HG03097 (cell line): ENCODE data around the gene NKX3-2.
"Not testable (repeated sequence)": the region's sequence is repeated elsewhere in the genome, so short reads cannot be mapped to it uniquely, and the experiment has no call there.

Source experiments
- ATAC-seq: cut with Tn5 transposase; IDR thresholded peaks from one replicate; pipeline ENCODE4 v1.9.1; 2021; ENCODE audit not compliant: unreplicated experiment, low FRiP score

Gene NKX3-2

GRCh38 chr4:13543839-13544605 is at the start of gene NKX3-2:
Gene NKX3-2 (minus strand): TSS chr4:13544508. CDS start chr4:13544414, 94 bp downstream.
- no peak for ATAC-seq

DNA sequence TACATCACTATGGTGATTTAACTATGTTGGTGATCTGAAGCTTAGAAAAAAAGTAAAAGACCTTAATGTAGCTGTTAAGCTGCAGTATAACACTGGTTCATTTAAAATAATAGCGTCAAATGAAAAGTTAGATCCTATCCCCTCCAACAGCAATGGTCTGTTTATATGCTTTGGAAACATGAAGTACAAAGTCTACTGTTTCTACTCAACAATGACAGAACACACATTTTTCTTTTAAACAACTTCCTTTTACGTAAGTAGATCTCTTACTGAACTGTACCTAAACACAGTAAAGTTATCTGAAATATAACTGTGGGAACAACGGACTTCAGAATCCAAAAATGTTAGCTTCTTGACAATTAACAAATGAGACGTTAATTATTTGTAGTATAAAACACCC is 47.9 kb upstream of the NKX3-2 start:
- ATAC-seq: no peak

DNA sequence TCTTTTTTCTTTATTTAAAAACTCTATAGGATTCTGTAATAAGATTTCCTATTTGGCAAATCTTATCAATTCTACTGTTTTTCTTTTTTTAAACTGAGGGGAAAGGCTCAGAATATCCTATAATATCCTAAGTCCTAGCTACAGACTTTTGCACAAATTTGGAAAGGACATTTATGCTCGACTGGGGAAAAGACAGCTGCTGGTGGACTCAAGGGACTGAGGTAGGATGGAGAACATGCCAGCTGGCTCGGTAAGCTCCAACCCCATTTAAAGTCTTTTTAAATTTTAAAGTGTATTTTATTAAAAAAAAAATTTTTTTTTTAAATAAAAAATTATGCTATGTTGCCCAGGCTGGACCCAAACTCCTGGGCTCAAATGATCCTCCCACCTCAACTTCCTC is 46.5 kb upstream of the NKX3-2 start:
- no peak for ATAC-seq

DNA sequence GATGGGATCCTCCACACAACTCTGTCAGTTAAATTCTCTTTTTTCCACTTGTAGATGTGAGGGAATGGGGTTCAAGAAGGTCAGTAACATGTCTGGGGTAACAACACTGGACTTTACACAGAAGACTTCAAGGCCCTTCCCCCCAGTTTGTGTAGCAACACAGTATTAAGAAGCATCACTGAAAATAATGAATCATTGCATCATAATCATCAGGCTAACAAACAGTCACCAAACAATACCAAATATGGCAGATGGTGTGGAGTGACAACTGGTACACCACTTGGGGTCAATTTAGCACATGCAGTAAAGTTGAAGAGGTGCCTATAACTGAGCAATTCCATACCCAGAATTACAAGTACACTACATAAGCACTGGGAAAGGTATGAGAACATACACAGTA is 44.6 kb upstream of the NKX3-2 start:
- no peak for ATAC-seq

- no peak for ATAC-seq
Observed at GRCh38 chr4:13584481-13584880, 40.2 kb upstream of the NKX3-2 start.

GRCh38 chr4:13580036-13580435 is 35.7 kb upstream of the NKX3-2 start:
- no peak for ATAC-seq

- no peak for ATAC-seq
Observed at GRCh38 chr4:13577660-13578059, 33.4 kb upstream of the NKX3-2 start.

DNA sequence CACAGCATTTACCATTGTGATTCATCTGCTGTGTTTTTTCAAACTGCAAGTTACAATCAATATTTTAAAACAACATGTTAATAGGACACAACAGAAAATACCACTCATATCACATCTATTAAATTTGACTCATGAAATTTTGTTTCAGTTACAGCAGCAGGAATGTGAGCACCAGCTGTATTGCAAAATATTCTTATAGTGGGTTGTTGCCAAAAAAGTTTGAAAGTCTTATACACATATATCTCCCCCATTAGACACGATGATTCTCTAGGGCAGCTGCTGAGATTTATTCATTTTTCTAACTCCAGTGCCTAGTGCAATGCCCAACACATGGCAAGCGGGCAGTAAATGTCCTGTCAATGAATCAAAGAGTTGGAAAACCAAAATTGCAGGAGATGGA is 26.6 kb upstream of the NKX3-2 start:
- ATAC-seq: no peak

- ATAC-seq: no peak
Observed at GRCh38 chr4:13567125-13567524, 22.8 kb upstream of the NKX3-2 start.

DNA sequence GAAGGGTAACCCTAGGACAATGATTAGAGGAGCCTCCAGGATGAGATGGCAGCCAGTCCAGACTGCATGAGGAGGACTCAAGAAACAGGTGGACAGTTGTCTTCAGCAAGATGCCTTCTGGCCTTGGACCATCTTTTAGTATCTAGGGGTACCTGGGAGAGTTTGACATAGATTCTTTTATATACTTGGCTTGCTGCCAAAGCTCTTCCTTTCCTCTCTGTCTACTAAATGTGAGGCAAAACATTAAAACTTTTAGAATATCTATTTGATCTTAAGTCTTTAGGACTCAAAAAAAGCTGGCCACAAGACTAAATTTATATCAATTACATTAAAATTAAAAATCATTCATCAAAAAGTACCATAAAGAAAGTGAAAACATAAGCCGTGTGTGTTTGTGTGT is 18.6 kb upstream of the NKX3-2 start:
- no peak for ATAC-seq

- no peak for ATAC-seq
Observed at GRCh38 chr4:13561673-13562072, 17.4 kb upstream of the NKX3-2 start.

- ATAC-seq: not testable (repeated sequence)
Observed at GRCh38 chr4:13560111-13560510, 15.8 kb upstream of the NKX3-2 start.

DNA sequence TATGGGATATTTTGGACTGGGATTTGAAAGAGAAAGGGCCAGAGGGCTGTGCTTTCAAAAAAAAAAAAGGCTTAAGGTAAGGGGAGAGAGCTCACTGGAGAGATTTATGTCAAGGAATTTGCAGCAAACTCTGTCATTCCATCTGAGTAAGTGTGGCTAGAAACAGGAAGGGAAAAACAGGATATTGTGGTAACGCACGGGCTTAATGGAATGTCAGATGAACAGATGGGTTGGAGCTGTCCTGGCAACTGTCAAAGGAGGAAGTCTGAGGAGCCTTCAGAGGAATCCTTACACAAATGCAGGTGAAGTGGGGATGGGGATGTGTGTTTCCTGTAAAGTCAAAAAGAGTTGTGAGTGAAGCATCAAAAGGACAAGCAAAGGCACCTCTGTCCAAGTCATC is 15.1 kb upstream of the NKX3-2 start:
- ATAC-seq: no peak

DNA sequence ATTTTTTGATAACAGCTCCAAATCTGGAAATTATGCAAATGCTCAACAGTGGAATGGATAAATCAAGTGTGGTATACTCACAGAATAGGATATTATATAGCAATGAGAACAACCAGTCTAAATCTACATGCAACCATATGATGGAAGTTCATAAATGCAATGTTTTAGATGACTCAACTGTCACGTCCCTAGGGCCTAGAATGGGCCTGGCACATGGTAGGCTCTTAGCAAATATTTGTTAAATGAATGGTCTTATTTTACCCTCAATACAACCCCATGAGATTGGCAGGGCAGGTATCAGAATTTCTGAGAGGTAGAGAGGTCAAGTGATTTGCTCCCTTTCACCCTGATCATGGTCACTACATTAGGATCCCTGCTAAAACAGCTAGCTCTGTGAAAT is 14.6 kb upstream of the NKX3-2 start:
- no peak for ATAC-seq

DNA sequence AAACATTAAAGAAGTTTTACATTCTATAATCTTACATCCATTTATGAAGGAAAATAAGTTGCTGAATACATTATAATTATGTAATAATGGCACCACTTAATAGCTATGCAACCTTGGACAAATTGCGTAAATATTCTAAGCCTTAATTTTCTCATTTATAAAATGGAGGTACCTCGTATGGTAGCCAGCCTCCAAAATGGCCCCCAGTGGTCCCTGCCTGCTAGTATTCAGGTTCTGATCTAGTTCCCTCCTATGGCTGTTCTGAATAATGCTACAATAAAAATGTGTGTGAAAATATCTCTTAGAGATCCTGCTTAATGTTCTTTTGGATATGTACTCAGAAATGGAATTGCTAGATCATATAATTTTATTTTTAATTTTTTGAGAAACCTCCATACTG is 11.0 kb upstream of the NKX3-2 start:
- ATAC-seq: no peak

GRCh38 chr4:13553081-13553480 is 8.8 kb upstream of the NKX3-2 start:
- no peak for ATAC-seq

DNA sequence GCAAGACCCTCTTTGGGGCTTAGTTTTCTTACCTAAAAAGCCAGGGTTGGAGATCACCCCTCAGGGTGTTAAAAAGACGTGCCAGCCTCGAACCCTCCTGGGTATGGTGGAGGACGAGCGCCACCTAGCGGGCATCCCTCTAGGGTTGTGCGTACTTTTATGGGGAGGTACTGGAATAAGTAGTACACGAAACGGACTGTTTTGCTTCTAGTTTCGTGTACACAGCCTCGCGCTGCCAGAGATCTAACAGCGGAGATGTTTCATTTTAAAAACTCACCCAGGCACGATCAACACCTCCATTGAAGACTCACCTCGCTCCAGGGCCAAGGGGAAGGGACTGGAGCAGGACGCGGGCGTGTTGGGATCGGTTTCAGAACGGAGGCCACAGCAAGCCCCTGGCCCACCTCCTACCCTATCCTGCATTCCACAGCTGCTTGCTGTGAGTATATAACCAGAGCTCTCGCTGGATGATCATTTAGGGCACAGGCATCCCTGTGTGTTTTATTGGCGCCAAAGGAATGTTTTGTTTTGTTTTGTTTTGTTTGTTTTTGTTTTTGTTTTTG is 4.8 kb upstream of the NKX3-2 start:
- peak; percentile 74 for ATAC-seq

DNA sequence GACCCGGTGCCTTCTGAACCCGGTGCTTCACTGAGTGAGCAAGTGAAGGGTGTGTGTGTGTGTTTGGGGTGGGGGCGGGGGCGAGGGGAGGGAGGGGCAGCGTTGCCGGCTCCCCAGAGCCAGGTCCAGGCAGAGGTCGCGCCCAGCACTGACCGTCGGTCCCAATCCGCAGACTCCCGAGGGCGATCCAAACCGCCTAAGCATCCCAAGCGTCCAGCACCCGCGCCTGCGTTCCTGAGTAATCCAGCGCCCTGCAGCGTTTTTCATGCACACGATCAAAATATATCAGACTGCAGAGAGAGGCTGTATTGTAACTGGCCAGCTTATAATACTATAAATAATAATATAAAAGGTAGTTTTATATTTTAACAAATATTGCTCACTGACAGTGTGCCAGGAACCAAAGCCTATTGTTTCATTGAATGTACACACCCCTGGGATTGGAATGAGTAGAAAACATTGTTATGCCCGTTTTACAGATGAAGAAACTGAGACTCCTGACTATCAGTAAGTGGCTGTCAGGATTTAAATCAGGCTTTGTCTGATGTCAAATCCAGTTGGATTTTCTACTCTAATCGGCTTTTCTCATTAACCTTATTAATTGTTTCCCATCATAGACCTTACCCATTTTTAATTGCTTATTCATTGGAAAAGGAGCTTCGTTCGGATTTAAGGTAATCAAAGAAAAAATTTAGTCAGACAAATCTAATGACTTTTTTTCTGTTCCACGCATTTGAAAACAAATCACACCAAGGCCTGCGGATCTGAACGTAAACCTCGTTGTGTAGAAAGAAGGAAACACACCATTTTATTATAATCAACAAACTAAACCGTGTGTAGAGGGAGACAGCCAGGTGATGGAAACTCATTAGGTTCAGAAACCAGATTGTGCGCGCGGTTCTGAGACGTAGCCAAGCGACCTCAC is 4.0 kb upstream of the NKX3-2 start:
- no peak for ATAC-seq

DNA sequence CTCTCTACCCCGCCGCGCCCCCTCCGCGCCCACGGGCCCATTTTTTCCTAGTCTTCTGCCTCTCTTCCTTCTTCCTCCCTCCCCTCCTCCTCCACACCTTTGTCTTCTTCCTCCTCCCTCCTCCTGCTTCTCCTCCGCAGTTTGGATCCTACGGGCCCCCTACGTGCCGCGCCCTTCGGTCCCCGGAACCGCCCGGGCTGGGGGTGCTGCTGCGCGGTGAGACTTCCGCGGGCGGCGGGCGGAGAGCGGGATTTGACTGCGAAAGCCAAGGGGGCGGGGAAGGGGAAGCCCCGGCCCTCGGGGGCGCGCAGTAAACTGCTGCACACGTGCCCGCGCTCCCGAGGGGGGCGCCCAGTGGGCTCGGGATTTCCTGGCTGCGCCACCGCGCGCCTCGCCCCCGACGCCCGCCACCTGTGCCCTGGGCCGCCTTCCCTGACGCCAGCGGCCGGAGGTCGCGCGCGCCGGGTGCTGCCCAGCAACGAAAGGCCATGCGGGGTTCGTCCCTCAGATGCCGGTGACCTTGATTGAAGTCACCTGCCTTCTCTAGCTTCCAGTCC is 3.3 kb upstream of the NKX3-2 start:
- ATAC-seq: no peak

DNA sequence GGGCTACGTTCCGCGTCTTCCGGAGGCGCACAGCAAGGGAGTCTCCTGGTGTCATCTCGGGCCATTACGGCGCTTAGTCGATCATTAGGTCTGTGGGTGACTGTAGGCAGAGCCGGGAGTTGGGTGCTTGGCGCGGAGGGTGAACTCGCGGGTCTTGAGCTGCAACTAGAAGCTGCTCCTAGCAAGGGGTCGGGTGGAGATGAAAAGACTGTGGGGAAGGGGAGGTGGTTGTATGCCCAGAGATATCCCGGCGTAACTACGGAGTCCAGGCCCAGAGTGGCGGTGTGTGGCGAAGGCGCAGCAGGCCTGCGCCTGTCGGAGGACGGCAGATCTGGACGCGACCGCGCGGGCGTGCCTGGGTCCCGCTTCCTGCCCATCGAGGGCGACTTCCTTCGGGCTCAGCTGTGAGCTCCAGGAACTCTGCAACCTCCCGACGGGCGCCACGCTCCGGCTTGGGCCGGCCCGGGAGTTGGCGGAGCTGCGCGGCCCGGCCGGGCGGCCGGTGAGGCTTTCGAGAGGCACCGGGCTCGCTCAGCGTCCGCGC is 2.7 kb upstream of the NKX3-2 start:
- no peak for ATAC-seq
